Neural progenitor cell (in vitro differentiated cells): ENCODE data around the gene GAL3ST3.

Experiments used
- CTCF ChIP-seq: fragments of 200-600 bp; sonication (generic); IDR thresholded peaks from 2 replicates; pipeline ENCODE4 v1.5.1; 2017; ENCODE audit warnings: antibody characterized with exemption, mild to moderate bottlenecking
- EZH2 ChIP-seq: fragments of 200-600 bp; sonication (generic); IDR thresholded peaks from 2 replicates; pipeline ENCODE4 v1.6.1; 2017; ENCODE audit warnings: antibody characterized with exemption, mild to moderate bottlenecking, moderate library complexity
- EZH2phosphoT487 ChIP-seq: fragments of 200-600 bp; sonication (generic); IDR thresholded peaks from 2 replicates; pipeline ENCODE4 v1.6.1; 2017; ENCODE audit warnings: antibody characterized with exemption

GRCh38 chr11:66016793-66017177 lies 32.2 kb downstream of the GAL3ST3 start:
- TF ChIP-seq EZH2 (no peak), EZH2phosphoT487 (no peak), CTCF (no peak)
